ENCODE measurements around the gene TGIF2LY. TPM values are rescaled to one million over a fixed set of nuclear protein-coding genes. Genes with fewer than 3 reads are reported as not detected.

TGIF2LY gene
- not detected in 2 replicates for total RNA-seq

GRCh38 chrY:3578767-3579166 is at the start of gene TGIF2LY:
TGIF2LY (plus strand) TSS chrY:3579067; CDS start chrY:3579245, 178 bp downstream.

Data from smooth muscle cell of bladder (primary cell).